ENCODE data around the gene TBX18. TPM values are rescaled to one million over a fixed set of nuclear protein-coding genes. Genes with fewer than 3 reads are reported as not detected.

TBX18 gene
- total RNA-seq, 1 experiment from 2014 or later: not detected

DNA sequence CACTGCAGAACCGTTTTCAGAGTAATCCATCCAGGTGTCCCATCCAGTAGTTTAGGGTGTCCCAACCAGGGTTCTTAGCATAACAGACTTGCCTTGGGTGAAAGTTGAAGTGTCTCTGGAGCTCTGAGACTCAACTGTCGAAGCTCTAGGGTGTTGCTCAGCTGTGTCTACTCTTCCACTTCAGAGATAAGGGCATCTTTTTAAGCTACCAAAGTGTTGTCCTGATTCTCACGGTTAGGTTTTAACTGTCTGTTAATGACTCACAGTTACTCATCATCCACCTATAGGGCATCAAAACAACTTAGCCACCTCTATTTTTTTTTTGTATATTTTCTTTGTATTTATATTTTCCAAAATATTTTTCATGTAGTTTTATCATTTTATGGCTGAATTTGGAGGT lies 36.9 kb upstream of the TBX18 start:
- Histone ChIP-seq H3K9me3 (ENCODE audit: control insufficient read depth, low read depth, low read length) (no peaks in the 10 kb centered on the region), H2AFZ (ENCODE audit: low read length) (no peak overlapping the region), H2BK20ac (ENCODE audit: low read depth, low read length, poor library complexity, severe bottlenecking) (no peak overlapping the region), H3K9ac (ENCODE audit: extremely low read depth, insufficient read length, low read length) (no peak overlapping the region), H3K14ac (ENCODE audit: insufficient read depth, low read length) (no peak overlapping the region), H4K5ac (ENCODE audit: insufficient read length, low read depth, low read length) (no peak overlapping the region), H3K79me2 (ENCODE audit: insufficient read depth, low read length) (no peaks in the 10 kb centered on the region), H3K23ac (ENCODE audit: insufficient read length, low read depth, low read length) (no peak overlapping the region), H4K91ac (ENCODE audit: insufficient read length, low read depth, low read length) (no peak overlapping the region), H3K27me3 (ENCODE audit: insufficient read depth, low read length) (no peaks in the 10 kb centered on the region), H2BK5ac (ENCODE audit: insufficient read length, low read length) (no peak overlapping the region), H2BK120ac (ENCODE audit: low read depth, low read length, poor library complexity, severe bottlenecking) (no peak overlapping the region), H3K4ac (ENCODE audit: low read depth, low read length) (no peak overlapping the region), H4K20me1 (ENCODE audit: control insufficient read depth, insufficient read depth, insufficient read length) (peaks cover 2% of the 10 kb centered on the region), H3K27ac (ENCODE audit: insufficient read length, low read depth, low read length) (no peak overlapping the region), H4K8ac (replicated peaks; ENCODE audit: insufficient read length, low read depth, low read length) (no peak overlapping the region), H3K23me2 (ENCODE audit: insufficient read length, low read depth, low read length, poor library complexity, severe bottlenecking) (no peaks in the 10 kb centered on the region), H3K56ac (ENCODE audit: insufficient read length, low read depth, low read length) (no peak overlapping the region), H3K18ac (ENCODE audit: insufficient read length, low read depth, low read length) (no peak overlapping the region), H3T11ph (ENCODE audit: low read length) (no peak overlapping the region), H2BK15ac (ENCODE audit: low read depth, low read length) (no peak overlapping the region), H3K4me2 (ENCODE audit: insufficient read depth, insufficient read length, low read length) (no peak overlapping the region), H3K4me1 (ENCODE audit: insufficient read depth, low read length) (no peaks in the 10 kb centered on the region), H2AK5ac (ENCODE audit: insufficient read length, low read length) (no peak overlapping the region), H3K79me1 (ENCODE audit: insufficient read depth, low read depth, low read length, poor library complexity, severe bottlenecking) (no peaks in the 10 kb centered on the region), H2BK12ac (ENCODE audit: insufficient read length, low read depth, low read length) (no peak overlapping the region)
- Mint-ChIP-seq H3K4me3 (no peak overlapping the region), H3K4me1 (no peaks in the 10 kb centered on the region), H3K36me3 (ENCODE audit: insufficient read depth in 1 of 3, low read depth in 3 of 3) (peaks cover 0 to 6% (median 2%) of the 10 kb centered on the region in 3 experiments; a peak in 2 of 7 replicates), H3K27me3 (ENCODE audit: low read depth) (peaks cover 4% of the 10 kb centered on the region; the same call in 1 of the 2 replicates), H3K9me3 (peaks cover 4 to 9% of the 10 kb centered on the region in 2 experiments; a peak in 4 of 5 replicates), H3K27ac (no peak overlapping the region)
- TF ChIP-seq CTCF (conservative IDR thresholded peaks at IDR 0.05): no peak
- DNase-seq: no peak
- no CpG with 5 or more reads among the region's 3 CpGs for WGBS (ENCODE audit: extremely low coverage, insufficient read length, low lambda C conversion rate)

Data from H9 (cell line).